GM15510 (cell line): ENCODE data around the gene LDB1.
A peak's percentile ranks its signal among the peaks of the same experiment; 100 is the strongest.

Source experiments
- POLR2A ChIP-seq: IDR thresholded peaks from 3 replicates; pipeline ENCODE4 v1.6.1; 2011; ENCODE audit warnings: borderline replicate concordance; ENCODE audit not compliant: insufficient read length; ENCODE audit errors: extremely low read depth

Gene LDB1

GRCh38 chr10:102146971-102147428 lies 26.8 kb upstream of the LDB1 start:
- no peak for TF ChIP-seq POLR2A

DNA sequence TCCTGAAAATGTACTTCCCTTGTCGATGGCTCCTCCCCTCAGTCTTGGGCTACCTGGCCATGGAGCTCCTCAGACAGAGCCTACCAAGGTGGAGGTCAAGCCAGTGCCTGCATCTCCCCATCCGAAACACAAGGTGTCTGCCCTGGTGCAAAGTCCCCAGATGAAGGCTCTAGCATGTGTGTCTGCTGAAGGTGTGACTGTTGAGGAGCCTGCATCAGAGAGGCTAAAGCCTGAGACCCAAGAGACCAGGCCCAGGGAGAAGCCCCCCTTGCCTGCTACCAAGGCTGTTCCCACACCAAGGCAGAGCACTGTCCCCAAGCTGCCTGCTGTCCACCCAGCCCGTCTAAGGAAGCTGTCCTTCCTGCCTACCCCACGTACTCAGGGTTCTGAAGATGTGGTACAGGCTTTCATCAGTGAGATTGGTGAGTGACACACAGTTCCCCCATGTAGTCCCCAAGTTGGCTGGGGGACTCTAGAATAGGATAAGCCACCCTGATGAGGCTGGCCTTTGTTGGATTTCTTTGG lies 21.5 kb upstream of the LDB1 start:
- TF ChIP-seq POLR2A = no peak

GRCh38 chr10:102140913-102141540 lies 20.9 kb upstream of the LDB1 start:
- TF ChIP-seq POLR2A = no peak

DNA sequence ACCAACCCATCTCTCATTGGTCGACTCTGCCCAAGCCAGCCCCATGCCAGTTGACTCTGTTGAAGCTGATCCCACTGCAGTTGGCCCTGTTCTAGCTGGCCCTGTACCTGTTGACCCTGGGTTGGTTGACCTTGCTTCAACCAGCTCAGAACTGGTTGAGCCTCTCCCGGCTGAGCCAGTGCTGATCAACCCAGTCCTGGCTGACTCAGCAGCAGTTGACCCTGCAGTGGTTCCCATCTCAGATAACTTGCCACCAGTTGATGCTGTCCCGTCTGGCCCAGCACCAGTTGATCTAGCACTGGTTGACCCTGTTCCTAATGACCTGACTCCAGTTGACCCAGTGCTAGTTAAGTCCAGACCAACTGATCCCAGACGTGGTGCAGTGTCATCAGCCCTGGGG lies 20.1 kb upstream of the LDB1 start:
- no peak for TF ChIP-seq POLR2A

DNA sequence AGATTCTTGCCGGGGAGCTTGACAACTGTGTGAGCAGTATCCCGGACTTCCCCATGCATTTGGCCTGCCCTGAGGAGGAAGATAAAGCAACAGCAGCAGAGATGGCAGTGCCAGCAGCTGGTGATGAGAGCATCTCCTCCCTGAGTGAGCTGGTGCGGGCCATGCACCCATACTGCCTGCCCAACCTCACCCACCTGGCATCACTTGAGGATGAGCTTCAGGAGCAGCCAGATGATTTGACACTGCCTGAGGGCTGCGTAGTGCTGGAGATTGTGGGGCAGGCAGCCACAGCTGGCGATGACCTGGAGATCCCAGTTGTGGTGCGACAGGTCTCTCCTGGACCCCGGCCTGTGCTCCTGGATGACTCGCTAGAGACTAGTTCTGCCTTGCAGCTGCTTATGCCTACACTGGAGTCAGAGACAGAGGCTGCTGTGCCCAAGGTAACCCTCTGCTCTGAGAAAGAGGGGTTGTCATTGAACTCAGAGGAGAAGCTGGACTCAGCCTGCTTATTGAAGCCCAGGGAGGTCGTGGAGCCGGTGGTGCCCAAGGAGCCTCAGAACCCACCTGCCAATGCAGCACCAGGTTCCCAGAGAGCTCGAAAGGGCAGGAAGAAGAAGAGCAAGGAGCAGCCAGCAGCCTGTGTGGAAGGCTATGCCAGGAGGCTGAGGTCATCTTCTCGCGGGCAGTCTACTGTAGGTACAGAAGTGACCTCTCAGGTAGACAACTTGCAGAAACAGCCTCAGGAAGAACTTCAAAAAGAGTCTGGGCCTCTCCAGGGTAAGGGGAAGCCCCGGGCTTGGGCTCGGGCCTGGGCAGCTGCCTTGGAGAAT lies 19.3 kb upstream of the LDB1 start:
- TF ChIP-seq POLR2A = no peak

DNA sequence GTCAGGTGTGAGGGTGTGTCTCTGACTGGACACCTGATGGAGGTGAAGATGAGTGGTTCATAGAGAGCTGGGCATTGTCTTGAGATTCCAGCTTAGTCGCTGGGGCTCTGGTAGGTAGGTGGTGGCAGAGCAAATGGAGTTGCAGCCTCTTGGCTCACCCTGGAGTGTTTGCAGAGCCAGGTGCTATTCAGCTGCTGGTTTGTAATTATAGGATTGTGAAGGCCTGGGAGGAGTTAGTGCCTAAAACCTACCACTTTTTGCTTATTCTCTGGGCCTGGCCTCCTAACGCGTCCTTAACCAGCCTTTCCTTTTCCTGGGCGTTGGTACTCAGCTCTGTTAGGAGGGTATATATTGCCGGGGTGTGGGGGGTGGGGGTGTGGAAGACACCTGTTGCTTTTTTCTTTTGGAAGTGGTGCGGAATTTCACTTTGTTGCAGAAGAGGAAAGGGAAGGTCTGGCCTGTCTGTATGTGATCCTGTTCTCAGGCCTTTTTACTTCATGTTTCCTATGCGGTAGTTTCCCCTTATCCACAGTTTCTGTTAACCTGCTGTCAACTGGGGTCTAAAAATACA lies 15.9 kb upstream of the LDB1 start:
- no peak for TF ChIP-seq POLR2A

DNA sequence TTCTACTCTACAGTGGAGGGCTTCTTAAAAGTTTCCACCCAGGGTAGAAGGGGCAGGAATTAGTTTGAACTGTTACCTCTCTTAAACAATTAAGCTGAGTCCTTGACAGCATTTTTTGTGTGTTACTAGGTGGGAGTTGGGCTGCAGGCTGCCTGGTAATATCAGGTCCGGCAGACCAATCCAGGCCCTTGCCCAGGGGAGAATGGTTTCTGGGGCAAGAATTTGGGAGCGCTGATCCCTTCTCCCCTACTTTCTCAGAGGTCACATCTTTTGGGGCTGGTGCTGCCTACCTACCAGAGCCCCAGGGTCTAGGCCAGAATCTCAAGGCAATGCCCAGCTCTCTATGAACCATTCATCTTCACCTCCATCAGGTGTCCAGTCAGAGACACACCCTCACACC lies 14.2 kb upstream of the LDB1 start:
- TF ChIP-seq POLR2A = no peak

DNA sequence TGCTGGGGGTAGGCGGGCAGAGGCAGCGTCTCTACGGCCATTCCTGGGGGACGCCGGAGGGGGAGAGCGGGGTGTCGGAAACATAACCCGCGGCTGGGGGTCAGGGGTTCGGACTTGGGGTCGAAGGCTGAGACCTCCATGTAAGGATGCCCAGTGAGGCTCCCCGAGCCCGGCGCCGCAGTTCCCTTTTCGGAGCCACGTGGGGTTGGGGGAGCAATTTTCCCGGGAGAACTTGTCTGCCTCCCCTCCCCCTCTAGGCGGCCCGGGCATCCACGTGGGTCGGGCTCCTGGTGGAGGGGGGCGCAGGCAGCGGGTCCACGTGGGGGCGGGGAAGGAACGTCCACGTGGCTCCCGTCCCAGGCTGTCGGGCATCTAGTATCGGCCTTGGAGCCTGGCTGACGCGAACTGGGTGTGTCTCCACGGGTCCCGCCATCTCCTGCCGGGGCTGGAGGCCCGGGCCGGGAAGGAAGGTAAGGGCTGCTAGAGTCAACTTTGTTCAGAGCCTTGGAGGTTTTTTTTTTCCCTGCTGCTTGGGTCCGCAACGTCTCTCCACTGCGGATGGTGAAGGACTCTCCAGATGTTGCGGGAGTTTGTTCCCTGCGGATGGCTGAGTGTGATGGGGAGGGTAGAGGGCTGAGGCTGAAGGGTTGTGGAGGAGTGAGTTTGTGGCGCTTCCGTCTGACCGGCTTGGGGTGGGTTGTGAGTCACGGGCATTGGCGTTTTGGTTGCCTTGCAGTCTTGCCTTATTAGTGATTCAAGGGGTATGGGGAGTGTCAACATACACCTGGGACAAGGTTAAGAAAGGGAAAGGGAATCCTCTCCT lies 13.4 kb upstream of the LDB1 start:
- TF ChIP-seq POLR2A = no peak

DNA sequence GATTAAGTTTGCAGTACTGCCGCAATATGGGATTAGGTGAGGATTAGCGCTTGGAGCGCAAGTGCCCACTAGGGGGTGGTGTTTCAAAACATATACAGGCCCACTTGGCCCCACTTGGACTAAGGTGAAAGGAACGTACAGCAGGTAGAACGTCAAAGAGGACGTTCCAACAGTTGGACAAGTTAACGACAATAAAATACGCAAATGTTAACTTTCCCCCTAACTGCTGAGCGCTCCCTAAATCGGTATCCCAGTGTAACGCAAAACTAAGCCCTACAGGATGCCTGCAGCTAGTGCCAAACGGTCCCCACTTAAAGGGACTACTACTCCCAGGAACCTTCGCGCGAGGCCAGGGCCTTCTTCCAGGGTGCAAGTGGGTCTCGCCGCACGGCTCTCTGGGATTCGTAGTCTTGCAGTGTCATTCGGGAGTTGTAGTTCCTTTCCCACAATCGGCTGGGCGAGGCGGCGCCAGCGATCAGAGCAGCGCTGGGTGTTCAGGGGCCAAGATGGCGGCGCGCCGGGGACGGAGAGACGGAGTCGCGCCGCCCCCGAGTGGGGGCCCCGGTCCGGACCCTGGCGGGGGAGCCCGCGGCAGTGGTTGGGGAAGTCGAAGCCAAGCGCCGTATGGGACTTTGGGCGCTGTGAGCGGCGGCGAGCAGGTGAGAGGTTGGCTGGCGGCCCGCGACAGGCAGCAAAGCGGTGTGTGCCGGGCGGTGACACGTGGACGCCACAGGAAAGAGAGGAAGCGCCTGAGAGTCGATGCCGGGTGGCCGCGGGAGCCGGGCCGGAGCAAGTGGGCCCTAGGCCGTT lies 12.6 kb upstream of the LDB1 start, which contains the start of gene PPRC1:
PPRC1 (plus strand) TSS at position 478 of the 810 bp plus-strand sequence; CDS start at position 507, 29 bp downstream.
- TF ChIP-seq POLR2A = peak; percentile 92

- TF ChIP-seq POLR2A = no peak
These were observed 12.0 kb upstream of the LDB1 start for GRCh38 chr10:102132193-102132562.

GRCh38 chr10:102131286-102132170 lies 11.4 kb upstream of the LDB1 start:
- TF ChIP-seq POLR2A = no peak

GRCh38 chr10:102123223-102123622 lies 3.1 kb upstream of the LDB1 start:
- no peak for TF ChIP-seq POLR2A

DNA sequence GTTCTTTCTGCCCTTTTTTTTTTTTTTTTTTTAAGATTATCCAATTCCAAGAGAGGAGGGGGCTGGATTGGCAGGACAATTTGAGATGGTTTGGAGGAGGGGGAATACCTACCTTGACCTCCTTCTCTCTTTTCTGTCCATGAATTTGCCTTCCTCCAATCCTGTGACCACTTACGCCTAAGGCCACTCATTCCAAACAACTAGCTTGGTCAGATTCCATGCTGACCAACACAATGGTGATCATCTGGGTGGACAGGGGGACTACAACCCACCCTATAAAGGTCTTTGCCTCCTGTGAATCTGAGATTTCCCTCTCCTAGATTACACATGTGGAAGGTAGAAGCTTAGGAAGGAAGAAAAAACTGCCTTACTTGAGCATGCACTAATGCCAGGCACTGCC lies 2.3 kb upstream of the LDB1 start:
- TF ChIP-seq POLR2A = no peak
